Kidney (tissue), 14 donors: ENCODE measurements around the gene ANO6. TPM values are rescaled to one million over a fixed set of nuclear protein-coding genes. Genes with fewer than 3 reads are reported as not detected.

Source experiments
- DNase-seq, 5 donors: peaks; one replicate each; pipeline ENCODE4 v3.0.0-alpha.2; 2013 to 2020
- FAIRE-seq: peaks from 2 replicates; lab custom pipeline; 2012; peaks lifted over from hg19 to GRCh38; lab: Jason Lieb, UNC
- H3K27ac ChIP-seq, 2 donors: one replicate each; pipeline ENCODE4 v1.7.0; 2013; ENCODE audit warnings: low read depth in 2 of 2, low read length in 2 of 2, inconsistent platforms in 1 of 2
- H3K27me3 ChIP-seq: one replicate; pipeline ENCODE4 v1.7.1; 2013; ENCODE audit warnings: low read length, inconsistent platforms; ENCODE audit not compliant: control insufficient read depth, insufficient read depth
- H3K36me3 ChIP-seq, 3 donors: one replicate each; pipeline versions ENCODE4 v1.7.0 to v1.7.1; 2013; ENCODE audit warnings: low read length in 3 of 3, control low read depth in 1 of 3, inconsistent platforms in 1 of 3; ENCODE audit not compliant: insufficient read depth in 3 of 3, control insufficient read depth in 2 of 3
- H3K4me1 ChIP-seq, 3 donors: one replicate each; pipeline versions ENCODE4 v1.7.0 to v1.7.1; 2013; ENCODE audit warnings: low read length in 3 of 3, inconsistent platforms in 1 of 3, low read depth in 1 of 3; ENCODE audit not compliant: control insufficient read depth in 2 of 3, insufficient read depth in 2 of 3
- H3K4me3 ChIP-seq, 3 donors: one replicate each; pipeline versions ENCODE4 v1.7.0 to v1.8.1; 2013; ENCODE audit warnings: low read length in 3 of 3, control low read depth in 1 of 3, inconsistent platforms in 1 of 3
- H3K9ac ChIP-seq, 3 donors: one replicate each; pipeline versions ENCODE4 v1.7.0 to v1.7.1; 2013; ENCODE audit warnings: low read length in 3 of 3, control low read depth in 1 of 3, inconsistent platforms in 1 of 3
- H3K9me3 ChIP-seq, 3 donors: one replicate each; pipeline versions ENCODE4 v1.7.0 to v1.7.1; 2013; ENCODE audit warnings: low read length in 3 of 3, control low read depth in 1 of 3, inconsistent platforms in 1 of 3; ENCODE audit not compliant: control insufficient read depth in 2 of 3, insufficient read depth in 1 of 3
- intact Hi-C: fragments of 100-400 bp; cut with DNase I; formaldehyde crosslinking; loops from one replicate; pipeline ENCODE4 v1.11.1; 2022
- polyA plus RNA-seq: library from polyadenylated mRNA; stranded (reverse); fragments of 350-450 nt; fragmentation: Illumina TruSeq; extraction: RNeasy Lipid Tissue Mini Kit (QIAGEN cat#74804); gene quantifications from one replicate; pipeline ENCODE4 v1.2.3, GENCODE V29; 2014; ENCODE audit warnings: low read depth, low replicate concordance; ENCODE audit not compliant: insufficient read depth
- total RNA-seq: library from RNA; stranded (reverse); fragmentation: NEBNext Ultra II Directional; extraction: Animal tissue kit (Norgen Biotek cat#: 25700); gene quantifications from one replicate; pipeline ENCODE4 v1.2.1, GENCODE V29; 2021
- TF ChIP-seq, protein P1 (sequence below): IDR thresholded peaks from 3 replicates; pipeline ENCODE4 v1.5.1; 2012; ENCODE audit warnings: mild to moderate bottlenecking, moderate library complexity, borderline replicate concordance; ENCODE audit not compliant: insufficient read depth; ENCODE audit errors: extremely low read depth
- donor health status: control.
- donor health status: control.
- donor health status: control.
- donor health status: control.
- donor health status: control.
- donor health status: DM: yes; HTN: yes; CAD: no.
- donor health status: Normal renal cell carcinoma (clear cell type).

Gene ANO6
- total and polyA plus RNA-seq, 2 donors from 2014 or later: 17.2 to 46.3 TPM

DNA sequence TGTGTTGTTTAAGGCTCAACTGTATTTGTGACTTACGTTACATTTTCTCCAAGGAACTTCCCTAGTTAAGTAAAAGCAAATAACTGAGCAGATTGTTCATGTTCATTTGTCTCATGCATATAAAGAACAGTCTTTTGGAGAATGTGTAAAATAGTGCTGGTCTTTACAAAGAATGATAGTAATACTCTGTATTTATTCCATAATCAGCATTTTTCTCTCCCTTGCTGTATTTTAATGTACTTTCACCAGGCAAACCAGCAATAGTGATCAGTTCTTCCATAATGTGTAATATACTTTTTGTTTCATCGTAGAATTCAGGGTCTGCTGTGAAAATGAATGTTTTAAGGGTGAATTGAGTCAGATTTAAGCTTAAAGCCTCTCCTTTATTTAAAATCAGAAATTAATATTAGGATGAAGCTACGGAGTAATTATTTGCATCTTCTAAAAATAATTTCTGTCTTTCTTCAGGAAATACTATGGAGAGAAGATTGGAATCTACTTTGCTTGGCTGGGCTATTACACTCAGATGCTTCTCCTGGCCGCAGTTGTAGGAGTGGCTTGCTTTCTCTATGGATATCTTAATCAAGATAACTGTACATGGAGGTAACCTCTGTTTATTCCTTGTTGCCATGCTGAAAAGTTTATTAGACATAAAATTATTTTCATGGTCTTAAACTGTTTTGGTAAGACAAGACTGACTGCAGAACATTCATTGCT is 141.1 kb downstream of the ANO6 start:
- no peak overlapping the region for H3K27ac ChIP-seq
- H3K4me3 ChIP-seq: no peak overlapping the region
- H3K4me1 ChIP-seq: peaks cover 0 to 16% (median 8%) of the 10 kb centered on the region in 3 donors
- H3K9ac ChIP-seq: no peak overlapping the region
- H3K36me3 ChIP-seq: peaks cover 0 to 4% (median 0%) of the 10 kb centered on the region in 3 donors
- DNase-seq: no peak
- intact Hi-C loops: no loop called here
- TF ChIP-seq, protein P1, sequence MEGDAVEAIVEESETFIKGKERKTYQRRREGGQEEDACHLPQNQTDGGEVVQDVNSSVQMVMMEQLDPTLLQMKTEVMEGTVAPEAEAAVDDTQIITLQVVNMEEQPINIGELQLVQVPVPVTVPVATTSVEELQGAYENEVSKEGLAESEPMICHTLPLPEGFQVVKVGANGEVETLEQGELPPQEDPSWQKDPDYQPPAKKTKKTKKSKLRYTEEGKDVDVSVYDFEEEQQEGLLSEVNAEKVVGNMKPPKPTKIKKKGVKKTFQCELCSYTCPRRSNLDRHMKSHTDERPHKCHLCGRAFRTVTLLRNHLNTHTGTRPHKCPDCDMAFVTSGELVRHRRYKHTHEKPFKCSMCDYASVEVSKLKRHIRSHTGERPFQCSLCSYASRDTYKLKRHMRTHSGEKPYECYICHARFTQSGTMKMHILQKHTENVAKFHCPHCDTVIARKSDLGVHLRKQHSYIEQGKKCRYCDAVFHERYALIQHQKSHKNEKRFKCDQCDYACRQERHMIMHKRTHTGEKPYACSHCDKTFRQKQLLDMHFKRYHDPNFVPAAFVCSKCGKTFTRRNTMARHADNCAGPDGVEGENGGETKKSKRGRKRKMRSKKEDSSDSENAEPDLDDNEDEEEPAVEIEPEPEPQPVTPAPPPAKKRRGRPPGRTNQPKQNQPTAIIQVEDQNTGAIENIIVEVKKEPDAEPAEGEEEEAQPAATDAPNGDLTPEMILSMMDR: no peak
- no peak for FAIRE-seq
- H3K27me3 ChIP-seq: no peaks in the 10 kb centered on the region
- H3K9me3 ChIP-seq: peaks cover 0 to 1% (median 0%) of the 10 kb centered on the region in 3 donors

GRCh38 chr12:45357539-45358417 is 141.9 kb downstream of the ANO6 start:
- H3K9ac ChIP-seq: no peak overlapping the region
- peaks cover 0 to 16% (median 8%) of the 10 kb centered on the region in 3 donors for H3K4me1 ChIP-seq
- peaks cover 0 to 1% (median 0%) of the 10 kb centered on the region in 3 donors for H3K9me3 ChIP-seq
- peaks cover 0 to 4% (median 0%) of the 10 kb centered on the region in 3 donors for H3K36me3 ChIP-seq
- no peak overlapping the region for H3K4me3 ChIP-seq
- intact Hi-C loops: no loop called here
- no peaks in the 10 kb centered on the region for H3K27me3 ChIP-seq
- TF ChIP-seq, protein P1: no peak
- no peak overlapping the region for H3K27ac ChIP-seq
- DNase-seq (peak in 3 of 5 donors; percentile 20 to 87 (median 63)), FAIRE-seq (no peak)

GRCh38 chr12:45362291-45362690 is 146.4 kb downstream of the ANO6 start:
- Histone ChIP-seq H3K27ac (no peak overlapping the region), H3K4me3 (no peak overlapping the region), H3K9me3 (peaks cover 3 to 16% (median 7%) of the 10 kb centered on the region in 3 donors), H3K36me3 (no peaks in the 10 kb centered on the region), H3K9ac (no peak overlapping the region), H3K4me1 (peaks cover 0 to 5% (median 3%) of the 10 kb centered on the region in 3 donors), H3K27me3 (no peaks in the 10 kb centered on the region)
- DNase-seq (no peak), FAIRE-seq (peak; percentile 52)
- TF ChIP-seq, protein P1: no peak
- intact Hi-C loops: no loop called here
